ENCODE measurements around the gene SPTBN2.

- no peak for TF ChIP-seq CTCF (conservative IDR thresholded peaks at IDR 0.05; ENCODE audit: low read depth, low read length)
- no peak for TF ChIP-seq POLR2A (IDR thresholded peaks at IDR 0.05; ENCODE audit: low read depth, low read length)
- no peak for TF ChIP-seq BHLHE40 (IDR thresholded peaks at IDR 0.05; ENCODE audit: low read depth, low read length)
- TF ChIP-seq MAFK (IDR thresholded peaks at IDR 0.05; ENCODE audit: low read depth, low read length): no peak
- TF ChIP-seq RCOR1 (IDR thresholded peaks at IDR 0.05; ENCODE audit: insufficient replicate concordance, low read length): no peak
- no peak for TF ChIP-seq RAD21 (IDR thresholded peaks at IDR 0.05; ENCODE audit: low read length)
- TF ChIP-seq ELK1 (IDR thresholded peaks at IDR 0.05; ENCODE audit: borderline replicate concordance, low read depth, low read length): no peak
These were observed 35.0 kb downstream of the SPTBN2 start for GRCh38 chr11:66694056-66694410.
